Measurements from ENCODE around the gene PAX3. TPM values are rescaled to one million over a fixed set of nuclear protein-coding genes. Genes with fewer than 3 reads are reported as not detected.

Gene PAX3
- total RNA-seq, 1 donor from 2014 or later = not detected

DNA sequence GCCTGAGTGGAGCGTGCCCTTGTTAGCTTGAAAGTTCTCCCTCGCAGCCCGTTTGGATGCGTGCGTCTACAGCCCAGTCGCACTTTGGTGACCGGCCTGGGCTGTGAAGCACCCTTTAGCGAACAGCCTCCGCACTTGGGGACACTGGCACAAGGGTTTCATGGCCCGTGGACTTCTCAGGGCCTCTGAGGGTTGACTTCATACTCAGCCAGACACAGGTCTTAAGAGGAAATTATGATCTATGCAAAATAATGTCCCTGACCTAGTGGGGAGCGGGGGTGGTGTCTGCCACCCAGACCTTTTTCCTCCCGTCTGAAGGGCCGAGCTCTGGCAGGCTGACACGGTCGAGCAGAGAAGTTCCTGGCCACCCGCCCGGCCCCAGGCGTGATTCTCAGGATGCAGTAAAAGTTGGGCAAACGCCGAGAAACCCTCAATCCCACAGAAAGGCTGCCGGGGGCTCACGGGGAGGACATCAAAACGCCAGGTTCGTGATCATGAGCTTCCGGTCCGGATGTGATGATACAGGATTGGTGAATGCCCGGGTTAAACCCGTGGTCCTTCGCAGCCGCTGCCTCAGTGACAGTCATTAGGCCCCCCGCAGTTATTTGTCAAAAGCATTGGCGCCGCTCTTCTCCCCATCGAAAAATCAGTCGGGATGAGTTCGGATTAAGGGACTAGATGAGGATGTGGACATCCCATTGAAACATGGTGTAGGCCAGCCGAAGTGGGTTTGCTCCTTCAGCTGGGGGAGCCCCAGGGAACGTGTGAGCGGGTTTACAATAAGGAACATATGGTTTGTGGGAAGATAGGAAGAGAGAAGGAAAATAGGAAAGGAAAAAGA, 3.6 kb upstream of the PAX3 start:
- no peaks in the 10 kb centered on the region for H3K36me3 ChIP-seq (ENCODE audit: control insufficient read depth, insufficient read depth, low read length)
- H3K4me3 ChIP-seq (ENCODE audit: low read depth, low read length) = no peak overlapping the region
- DNase-seq (ENCODE audit: low read depth) (no peak), FAIRE-seq (no peak)
- peaks cover 93% of the 10 kb centered on the region for H3K27me3 ChIP-seq (ENCODE audit: control insufficient read depth, insufficient read depth, low read length)
- TF ChIP-seq, protein P1, sequence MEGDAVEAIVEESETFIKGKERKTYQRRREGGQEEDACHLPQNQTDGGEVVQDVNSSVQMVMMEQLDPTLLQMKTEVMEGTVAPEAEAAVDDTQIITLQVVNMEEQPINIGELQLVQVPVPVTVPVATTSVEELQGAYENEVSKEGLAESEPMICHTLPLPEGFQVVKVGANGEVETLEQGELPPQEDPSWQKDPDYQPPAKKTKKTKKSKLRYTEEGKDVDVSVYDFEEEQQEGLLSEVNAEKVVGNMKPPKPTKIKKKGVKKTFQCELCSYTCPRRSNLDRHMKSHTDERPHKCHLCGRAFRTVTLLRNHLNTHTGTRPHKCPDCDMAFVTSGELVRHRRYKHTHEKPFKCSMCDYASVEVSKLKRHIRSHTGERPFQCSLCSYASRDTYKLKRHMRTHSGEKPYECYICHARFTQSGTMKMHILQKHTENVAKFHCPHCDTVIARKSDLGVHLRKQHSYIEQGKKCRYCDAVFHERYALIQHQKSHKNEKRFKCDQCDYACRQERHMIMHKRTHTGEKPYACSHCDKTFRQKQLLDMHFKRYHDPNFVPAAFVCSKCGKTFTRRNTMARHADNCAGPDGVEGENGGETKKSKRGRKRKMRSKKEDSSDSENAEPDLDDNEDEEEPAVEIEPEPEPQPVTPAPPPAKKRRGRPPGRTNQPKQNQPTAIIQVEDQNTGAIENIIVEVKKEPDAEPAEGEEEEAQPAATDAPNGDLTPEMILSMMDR (IDR thresholded peaks at IDR 0.05; ENCODE audit: insufficient read depth, low read length, severe bottlenecking) = no peak

DNA sequence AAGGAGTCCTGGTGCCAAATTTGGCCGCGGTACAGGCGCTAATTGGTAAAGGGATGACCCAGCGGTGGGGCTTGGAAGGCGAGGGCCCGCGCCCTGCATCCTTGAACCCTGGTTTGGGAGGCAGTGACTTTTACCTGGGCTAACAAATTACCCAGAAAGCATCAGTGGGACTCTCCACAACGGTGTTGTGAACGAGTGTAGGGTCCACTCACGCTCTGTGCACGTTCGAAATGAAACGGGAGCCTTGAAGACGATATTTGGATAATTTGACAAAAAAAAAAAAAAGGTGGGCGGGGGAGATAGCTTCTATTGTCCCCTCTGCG, 3.0 kb upstream of the PAX3 start:
- Histone ChIP-seq H3K27me3 (ENCODE audit: control insufficient read depth, insufficient read depth, low read length) (peaks cover 93% of the 10 kb centered on the region), H3K36me3 (ENCODE audit: control insufficient read depth, insufficient read depth, low read length) (no peaks in the 10 kb centered on the region), H3K4me3 (ENCODE audit: low read depth, low read length) (no peak overlapping the region)
- TF ChIP-seq, protein P1 (IDR thresholded peaks at IDR 0.05; ENCODE audit: insufficient read depth, low read length, severe bottlenecking) = no peak
- DNase-seq (ENCODE audit: low read depth) = no peak
- no peak for FAIRE-seq

GRCh38 chr2:222301053-222301795, 2.4 kb upstream of the PAX3 start:
- H3K36me3 ChIP-seq (ENCODE audit: control insufficient read depth, insufficient read depth, low read length) = no peaks in the 10 kb centered on the region
- H3K27me3 ChIP-seq (ENCODE audit: control insufficient read depth, insufficient read depth, low read length) = peaks cover 92% of the 10 kb centered on the region
- TF ChIP-seq, protein P1 (IDR thresholded peaks at IDR 0.05; ENCODE audit: insufficient read depth, low read length, severe bottlenecking) = no peak
- DNase-seq (ENCODE audit: low read depth) (no peak), FAIRE-seq (no peak)
- no peak overlapping the region for H3K4me3 ChIP-seq (ENCODE audit: low read depth, low read length)

DNA sequence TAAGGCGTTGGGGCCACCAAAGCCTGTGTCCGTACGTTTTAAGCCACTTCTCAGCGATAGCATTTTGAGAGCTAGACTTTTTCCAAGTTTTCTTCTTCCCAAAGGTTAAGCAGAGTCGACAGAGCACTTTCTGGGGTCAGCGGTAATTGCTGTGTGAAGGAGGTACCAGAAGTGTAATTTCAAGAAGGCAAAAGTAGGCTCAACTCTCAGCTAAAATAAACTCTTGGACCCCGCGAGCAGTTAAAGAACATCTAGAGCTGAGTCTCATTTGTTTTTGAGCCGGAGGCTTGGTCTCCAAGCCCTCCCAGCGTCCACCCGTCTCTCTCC, 1.9 kb upstream of the PAX3 start:
- Histone ChIP-seq H3K36me3 (ENCODE audit: control insufficient read depth, insufficient read depth, low read length) (no peaks in the 10 kb centered on the region), H3K27me3 (ENCODE audit: control insufficient read depth, insufficient read depth, low read length) (peaks cover 91% of the 10 kb centered on the region), H3K4me3 (ENCODE audit: low read depth, low read length) (no peak overlapping the region)
- TF ChIP-seq, protein P1 (IDR thresholded peaks at IDR 0.05; ENCODE audit: insufficient read depth, low read length, severe bottlenecking) = no peak
- no peak for DNase-seq (ENCODE audit: low read depth)
- no peak for FAIRE-seq

DNA sequence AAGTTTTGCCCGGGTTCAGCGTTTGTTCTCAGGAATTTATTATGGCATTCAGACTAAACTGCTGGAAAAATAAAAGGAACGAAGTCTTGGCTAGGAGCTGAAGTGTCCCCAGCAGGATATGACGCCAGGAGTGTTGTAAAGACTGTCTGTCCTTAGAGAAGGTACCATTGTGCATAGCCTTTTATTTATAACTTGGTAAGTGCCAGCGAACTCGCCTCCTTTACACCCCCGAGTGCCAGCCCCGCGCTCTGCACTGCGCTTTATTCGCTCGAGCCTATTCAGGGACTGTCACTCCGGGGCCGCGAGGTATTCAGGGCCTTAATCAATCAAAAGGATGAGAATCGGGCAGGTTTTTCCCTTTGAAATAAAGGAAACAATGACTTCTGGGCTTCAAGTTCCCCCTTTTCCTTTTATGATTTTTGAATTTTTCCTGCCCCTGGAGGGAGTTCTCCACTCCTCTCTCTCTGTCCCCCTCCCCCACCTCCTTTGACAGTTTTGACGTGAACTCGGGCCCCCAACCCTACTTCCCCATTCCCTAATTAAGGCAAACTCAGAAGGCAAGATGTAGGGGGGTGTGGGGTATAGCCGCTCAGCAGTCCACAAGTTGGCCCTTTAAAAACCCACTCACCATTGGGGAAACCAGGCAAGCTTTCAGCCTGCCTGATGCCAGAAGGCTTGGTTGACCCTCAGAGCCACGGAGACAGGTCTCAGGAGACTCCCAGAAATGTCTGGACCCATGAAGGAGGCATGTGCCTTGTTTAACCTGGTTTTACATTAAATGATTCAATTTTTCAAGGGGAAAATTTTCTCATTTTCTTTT, 1.3 kb upstream of the PAX3 start:
- Histone ChIP-seq H3K4me3 (ENCODE audit: low read depth, low read length) (no peak overlapping the region), H3K27me3 (ENCODE audit: control insufficient read depth, insufficient read depth, low read length) (peaks cover 91% of the 10 kb centered on the region), H3K36me3 (ENCODE audit: control insufficient read depth, insufficient read depth, low read length) (no peaks in the 10 kb centered on the region)
- DNase-seq (ENCODE audit: low read depth) = no peak
- TF ChIP-seq, protein P1 (IDR thresholded peaks at IDR 0.05; ENCODE audit: insufficient read depth, low read length, severe bottlenecking) = no peak
- no peak for FAIRE-seq
